GM19099 (cell line): ENCODE measurements around the gene GHRHR.

ENCODE experiments used
- POLR2A ChIP-seq: IDR thresholded peaks from 3 replicates; pipeline ENCODE4 v1.6.1; 2011; ENCODE audit warnings: low read depth; ENCODE audit not compliant: insufficient read length; ENCODE audit errors: extremely low read depth

GHRHR gene

DNA sequence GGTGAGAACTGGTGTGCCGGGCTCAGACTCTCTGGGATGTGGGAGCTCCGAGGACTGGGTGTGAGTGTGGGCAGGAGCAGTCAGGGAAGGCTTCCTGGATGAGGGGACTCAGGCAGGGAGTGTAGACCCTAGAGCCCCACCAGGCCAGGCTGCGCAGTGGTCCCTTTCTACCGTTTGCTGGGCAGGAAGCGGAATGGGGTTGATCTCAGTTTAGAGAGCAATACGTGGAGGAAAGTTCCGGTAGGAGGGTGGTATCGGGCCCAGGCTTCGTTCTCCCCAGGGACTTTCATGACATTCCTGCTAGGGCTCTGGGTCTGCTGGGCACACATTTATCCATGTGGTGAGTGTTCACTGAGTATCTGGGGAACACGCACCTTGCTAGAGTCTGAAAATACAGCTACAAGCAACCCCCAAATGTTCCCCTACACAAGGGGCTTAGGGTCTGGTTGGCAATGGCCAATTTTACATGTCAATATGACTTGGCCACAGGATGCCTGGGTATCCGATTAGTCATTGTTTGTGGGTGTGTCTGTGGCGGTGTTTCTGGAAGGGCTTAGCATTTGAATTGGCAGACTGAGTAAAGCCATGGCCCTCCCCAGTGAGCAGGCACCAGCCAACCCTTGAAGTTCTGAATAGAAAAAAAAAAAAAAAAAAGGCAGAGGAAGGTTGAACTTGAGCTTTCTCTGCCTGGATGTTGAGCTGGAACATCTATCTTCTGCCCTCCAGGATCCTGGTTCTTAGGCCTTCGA is 20.8 kb downstream of the GHRHR start:
- no peak for TF ChIP-seq POLR2A

DNA sequence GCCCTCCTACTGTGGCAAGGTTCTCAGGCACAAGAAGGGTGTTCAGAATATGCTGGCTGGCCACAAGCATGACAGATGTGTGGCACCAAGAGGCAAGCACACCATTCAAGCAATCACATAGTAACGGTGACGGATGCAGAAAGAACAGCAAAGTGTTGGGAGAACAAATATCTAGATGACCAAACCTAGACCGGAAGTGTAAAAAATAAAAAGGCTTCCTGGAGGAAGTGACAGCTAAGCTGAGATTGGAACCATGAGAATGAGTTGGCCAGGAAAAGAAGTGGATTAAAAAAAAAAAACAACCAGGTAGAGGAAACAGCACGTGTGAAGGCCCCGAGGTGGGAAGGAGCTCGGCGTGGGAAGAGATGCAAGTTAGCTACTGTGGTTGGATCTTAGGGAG is 22.0 kb downstream of the GHRHR start:
- no peak for TF ChIP-seq POLR2A

DNA sequence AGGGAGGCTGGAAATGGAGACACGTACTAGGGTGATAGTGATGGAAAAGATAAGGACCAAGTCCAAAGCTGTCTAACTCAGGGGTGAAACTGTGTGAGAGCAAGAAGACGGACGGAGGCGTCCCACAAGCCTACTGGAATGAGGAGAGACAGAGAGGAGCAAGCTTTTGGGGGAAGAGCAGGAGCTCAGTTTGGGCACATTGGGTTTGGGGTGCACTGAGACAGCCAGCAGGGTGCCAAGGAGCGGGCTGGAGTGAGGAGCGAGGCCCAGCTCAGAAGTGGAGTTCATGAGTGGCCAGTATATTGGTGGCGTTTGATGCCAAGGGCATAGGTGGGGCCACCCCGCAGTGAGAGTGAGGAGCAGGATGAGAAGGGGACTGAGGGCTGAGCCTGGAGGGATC is 22.6 kb downstream of the GHRHR start:
- TF ChIP-seq POLR2A = no peak

DNA sequence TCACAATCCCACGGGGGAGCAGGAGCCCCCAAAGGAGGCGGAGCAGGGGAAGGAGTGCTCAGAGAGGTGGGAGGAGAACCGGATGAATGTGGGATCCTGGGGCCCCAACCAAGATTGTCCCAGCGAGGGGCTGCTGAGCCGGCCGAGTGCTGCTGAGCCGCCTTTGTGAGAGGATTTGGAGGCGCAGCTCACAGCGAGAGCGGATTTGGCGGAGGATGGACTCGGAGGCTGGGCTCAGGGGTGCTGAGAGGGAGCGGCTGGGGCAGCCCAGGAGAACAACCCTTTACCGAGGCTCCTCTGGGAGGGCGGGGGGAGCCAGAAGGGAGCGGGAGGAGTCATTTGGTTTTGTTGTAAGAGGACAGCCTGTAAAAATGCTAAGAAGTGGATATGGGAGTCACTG is 23.0 kb downstream of the GHRHR start:
- TF ChIP-seq POLR2A = no peak

DNA sequence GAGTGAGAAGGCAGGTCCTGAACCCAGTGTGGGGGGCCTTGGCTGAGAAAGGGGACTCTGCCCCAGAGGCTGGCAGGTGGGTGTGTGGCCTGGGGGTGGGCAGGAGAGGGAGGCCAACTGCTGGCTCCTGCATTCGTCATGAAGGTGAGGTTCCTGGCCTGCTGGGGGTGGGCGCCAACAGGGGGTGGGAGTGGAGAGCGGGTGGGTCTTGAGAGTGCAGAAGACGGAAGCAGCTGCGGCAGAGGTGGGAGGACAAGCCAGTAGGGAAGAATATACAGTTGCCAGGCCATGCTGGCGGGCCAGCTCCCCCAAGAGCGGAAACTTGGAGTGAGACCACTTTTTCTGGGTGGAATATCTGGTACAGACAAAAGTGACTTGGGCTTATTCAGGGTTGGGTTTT is 23.4 kb downstream of the GHRHR start:
- no peak for TF ChIP-seq POLR2A

DNA sequence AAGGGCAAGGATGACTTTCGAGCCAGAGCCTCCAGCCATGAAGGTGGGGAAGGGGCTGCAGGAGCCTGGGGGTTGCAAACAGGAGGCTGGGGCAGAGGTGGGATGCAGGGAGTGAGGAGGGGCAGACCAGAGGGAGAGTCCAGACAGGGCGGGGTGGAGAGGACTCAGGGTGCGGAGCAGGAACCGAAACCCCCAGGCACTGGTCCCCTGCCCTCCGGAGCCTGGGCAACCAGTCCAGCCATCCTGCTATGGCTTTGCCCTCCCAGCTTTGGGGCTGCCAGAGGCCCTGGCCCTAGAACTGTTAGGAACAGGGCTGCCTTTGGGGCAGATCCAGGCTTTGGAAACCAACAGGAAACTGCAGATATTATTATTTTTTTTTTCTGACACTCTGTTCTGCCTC is 24.2 kb downstream of the GHRHR start:
- TF ChIP-seq POLR2A = no peak

DNA sequence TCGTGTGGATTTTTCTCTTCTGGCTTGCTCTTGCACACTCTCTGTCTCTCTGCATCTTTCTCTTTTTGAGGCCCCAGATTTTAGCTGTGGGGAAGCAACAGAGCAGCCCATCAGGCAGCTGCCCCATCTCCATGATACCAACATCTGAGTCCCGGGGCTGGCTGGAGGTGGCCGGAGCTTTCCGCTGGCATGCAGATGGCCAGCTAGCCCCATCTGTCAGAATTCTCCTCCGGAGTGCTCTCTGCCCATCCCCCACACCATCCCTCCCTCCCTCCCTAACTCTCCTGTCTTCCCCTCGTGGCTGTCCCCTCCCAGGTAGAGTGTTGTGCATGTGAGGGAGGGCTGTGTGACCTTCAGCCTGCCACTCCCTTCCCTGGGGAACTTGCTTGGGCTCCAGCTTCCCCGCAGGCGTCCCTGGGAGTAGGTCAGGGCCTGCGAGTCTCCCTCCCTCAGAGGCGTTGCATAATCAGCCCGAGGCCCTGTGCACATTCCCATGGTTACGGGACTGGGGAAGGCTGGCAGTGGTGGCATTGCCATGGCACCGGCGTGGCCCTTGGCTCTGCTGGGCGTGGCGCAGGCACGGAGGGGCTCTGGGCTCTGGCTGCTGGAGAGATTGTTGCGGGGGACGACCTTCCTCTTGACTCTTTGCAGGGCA is 24.7 kb downstream of the GHRHR start:
- TF ChIP-seq POLR2A = no peak

DNA sequence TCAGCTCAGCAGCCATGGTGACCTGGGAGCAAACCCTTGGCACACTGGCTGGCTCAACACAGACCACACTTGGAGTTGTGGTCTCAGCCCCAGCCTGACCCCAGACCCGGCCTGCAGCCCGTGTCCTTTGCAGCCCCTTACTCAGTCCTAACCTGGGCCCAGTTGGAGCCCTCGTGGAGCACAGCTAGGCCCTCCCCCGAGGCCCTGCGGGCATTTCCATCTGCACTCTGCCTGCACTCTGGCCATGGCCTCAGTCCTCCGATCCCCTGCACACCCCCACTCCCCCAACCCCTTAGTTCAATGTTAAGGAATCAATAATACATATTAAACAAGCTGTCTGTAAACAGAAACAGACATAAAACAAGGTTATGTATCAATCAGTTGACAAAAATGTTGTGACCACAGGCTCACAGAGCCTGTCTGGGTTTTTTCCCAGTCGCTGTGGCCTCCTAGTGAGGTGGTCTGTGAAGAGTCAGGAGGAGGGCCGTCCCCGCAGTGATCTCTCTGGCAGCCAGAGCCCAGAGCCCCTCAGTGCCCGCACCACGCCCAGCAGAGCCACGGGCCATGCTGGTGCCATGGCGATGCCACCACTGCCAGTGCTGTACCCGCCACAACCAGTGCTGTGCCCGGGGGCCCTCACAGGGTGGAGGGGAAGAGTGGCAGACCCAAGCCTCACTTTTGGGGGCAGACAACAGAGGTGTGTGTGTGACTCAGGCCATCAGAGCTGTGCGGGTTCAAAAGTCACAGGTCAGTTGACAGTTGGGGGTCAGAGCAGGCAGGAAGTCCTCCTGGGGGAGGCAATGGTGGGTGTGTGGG is 25.5 kb downstream of the GHRHR start:
- TF ChIP-seq POLR2A = no peak

DNA sequence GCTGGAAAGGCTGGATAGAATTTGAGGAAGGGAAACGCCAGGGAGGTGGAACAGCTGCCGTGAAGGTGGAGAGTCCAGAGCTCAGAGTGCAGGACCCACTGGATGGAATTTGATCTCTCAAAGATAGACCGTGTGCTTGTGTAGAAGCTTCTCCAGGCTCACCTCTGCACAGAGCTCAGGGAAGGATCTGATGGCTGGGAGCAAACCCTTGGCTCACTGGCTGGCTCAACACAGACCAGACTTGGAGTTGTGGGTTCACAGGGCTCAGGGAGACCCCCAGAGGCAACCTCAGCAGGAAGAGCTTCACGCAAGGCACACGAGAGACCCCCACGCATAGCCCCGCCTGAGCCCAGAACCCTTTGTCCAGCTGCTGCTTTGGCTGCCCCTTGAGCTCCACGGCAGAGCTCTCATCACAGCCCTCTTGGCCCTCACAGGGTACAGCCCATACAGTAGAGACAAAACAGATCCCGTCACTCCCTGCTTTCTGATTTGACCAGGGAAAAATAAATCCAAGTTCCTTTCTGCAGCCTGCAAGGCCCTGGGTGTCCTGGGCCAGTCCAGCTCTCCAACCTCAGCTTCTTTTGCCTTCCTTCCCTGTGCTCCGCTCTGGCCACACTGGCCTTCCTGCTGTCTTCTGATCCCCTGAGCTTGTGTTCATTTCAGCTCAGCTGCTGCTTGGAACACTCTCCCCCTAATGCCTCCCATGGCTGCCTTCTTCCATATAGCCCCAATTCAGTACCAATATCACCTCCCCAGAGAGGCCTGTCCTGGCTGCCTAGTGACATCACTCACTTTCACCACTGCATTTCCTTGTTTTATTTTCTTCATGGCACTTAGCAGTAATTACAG is 26.3 kb downstream of the GHRHR start:
- no peak for TF ChIP-seq POLR2A

DNA sequence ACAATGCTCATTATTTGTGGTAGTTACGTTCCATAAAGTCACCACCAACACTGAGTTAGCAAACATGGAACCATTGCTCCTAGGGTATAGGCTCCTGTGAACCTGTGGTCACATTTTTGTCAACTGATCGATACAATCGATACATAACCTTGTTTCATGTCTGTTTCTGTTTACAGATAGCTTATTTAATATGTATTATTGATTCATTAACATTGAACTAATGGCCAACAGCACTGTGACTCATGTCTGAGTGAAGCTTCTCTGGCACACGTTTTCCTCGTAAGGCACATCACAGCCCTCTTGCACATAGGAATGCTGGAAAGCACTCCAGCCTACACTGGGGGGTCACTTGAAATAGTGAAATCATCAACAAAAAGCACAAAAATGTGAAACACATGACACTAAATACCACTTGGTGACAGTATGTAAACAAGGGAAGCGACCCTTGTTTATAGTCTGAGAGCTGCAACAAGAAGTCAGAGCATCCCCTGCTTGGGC is 27.0 kb downstream of the GHRHR start:
- no peak for TF ChIP-seq POLR2A

DNA sequence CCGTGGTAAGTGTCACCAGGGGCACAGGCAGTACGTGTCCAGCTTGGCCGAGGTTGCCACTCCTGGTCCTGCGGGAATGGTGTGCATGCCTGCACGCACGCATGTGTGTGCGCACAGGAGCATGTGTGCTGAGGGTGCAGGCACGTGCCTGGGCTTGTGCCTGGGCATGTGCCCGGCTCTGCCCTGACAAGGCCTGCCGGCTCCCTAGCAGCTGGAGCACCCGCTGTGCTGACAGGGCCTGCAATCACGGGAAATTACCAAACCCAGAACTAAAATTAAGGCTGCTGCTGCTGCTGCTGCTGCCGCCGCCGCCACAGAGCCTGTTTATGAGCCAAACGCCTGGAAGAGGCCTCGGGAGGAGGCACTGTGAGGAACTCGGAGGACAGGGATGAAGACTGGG is 28.7 kb downstream of the GHRHR start:
- no peak for TF ChIP-seq POLR2A

DNA sequence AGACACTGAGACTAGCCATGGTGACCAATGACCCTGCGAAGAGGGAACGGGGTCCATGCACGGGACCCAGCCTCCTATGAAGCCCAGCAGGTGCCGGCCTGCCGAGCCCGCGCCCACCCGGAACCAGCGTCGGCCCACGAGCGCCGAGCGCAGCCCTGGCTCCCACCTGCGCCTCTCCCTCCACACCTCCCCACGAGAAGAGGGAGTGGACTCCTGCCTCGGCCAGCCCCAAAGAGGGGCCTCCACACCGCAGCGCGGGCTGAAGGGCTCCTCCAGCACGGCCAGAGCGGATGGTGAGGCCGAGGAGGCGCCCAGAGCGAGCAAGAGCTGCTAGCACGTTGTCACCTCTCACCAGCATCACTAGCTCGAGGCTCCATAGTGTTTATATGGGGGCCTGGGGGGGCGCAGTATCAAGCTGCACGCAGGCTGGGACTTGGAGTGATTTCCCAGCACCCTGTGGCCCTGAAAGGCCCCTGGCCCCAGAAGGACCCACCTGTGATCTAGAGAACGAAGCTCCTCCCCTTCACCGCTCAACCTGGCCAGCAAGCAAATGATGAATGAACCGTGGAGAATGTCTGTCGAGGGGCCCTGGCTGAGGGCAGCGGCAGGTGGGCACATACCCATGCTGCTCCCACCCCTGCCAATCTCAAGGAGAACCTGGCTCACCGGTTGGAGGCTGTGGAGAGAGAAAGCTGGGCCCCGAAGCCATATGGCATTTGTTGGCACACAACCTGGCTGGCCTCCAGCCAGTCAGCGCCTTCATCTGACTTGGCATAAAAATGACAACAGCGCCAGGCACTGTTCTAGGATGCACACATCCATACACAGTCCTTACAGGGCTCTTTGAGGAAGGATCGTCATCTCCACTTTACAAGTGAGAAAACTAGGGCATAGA is 30.7 kb downstream of the GHRHR start:
- TF ChIP-seq POLR2A = no peak

DNA sequence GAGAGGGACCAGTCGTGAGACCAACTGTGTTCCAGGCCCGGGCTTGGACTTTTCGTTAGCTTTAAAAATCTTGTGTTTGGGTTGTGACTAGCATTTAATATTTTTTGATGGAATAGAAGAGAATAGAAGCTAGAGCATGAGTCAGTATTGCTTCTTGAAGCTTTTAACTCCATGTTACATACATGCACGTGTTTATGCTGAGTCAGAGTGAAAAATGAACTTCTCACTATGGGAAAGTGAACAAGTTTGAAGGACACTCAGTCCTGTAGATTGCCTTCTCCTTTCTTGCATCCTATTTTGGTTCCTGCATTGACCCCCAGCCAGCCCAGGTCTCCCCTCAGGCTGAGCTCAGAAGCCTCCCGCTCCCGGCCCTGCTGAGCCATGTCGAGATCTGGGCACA is 31.8 kb downstream of the GHRHR start:
- TF ChIP-seq POLR2A = no peak

DNA sequence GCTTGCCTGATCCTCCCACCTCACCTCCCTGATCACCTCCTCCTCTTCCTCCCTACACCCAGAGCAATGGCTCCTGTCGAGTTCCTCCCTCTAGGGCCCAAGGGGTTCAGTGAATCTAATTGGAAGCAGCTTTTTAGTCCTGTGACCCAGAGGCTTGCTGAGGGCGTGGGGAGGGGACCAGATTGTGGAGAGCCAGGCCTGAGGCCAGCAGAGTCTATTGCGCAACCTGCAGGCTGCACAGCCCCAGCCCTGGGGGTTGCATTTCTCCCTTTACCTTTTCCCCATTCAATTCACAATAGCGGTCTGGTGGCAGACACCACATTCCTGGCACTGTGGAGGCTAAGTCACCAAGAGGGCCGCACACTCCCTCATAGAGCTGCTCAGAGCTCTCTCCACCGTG is 32.5 kb downstream of the GHRHR start:
- TF ChIP-seq POLR2A = no peak

DNA sequence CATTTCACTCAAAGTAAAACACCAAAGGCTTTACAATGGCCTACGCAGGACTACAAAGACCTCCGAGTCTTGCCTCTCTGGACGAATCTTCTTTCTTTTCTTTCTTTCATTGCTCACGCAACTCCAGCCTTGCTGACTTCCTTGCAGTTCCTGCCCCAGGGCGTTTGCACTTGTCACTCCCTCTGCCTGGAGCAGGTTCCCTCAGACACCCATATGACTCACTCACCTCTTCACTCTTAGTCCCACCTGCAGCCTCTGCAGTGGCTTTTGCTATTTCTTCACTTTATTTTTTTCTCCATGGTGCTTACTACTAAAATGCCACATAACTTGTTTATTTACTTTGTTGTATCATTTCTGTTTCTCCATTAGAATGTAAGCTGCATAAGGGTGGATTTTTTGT is 33.1 kb downstream of the GHRHR start:
- TF ChIP-seq POLR2A = no peak

DNA sequence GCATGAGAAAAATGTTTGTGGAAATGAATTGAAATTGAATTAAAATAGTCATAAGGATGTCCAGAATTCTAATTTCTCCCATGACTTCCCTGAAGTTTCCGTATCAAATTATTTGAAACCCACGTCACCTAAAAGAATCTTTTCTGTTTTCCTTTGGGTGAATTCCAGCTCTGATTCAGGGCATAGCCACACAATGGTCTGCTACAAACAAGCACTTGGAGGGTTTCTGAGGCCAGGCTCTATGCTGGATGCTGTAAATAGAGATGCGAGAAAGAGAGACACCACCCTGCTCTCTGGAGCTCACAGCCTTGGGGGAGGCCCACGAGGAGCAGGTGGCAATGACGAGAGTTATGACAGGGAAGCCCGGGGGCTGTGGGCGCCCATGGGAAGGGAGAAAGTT is 33.6 kb downstream of the GHRHR start:
- no peak for TF ChIP-seq POLR2A
